GM18867 (cell line): Measurements from ENCODE around the gene NUP62.
A peak's percentile ranks its signal among the peaks of the same experiment; 100 is the strongest.
"Not testable (repeated sequence)": the region's sequence is repeated elsewhere in the genome, so short reads cannot be mapped to it uniquely, and the experiment has no call there.

ENCODE experiments used
- ATAC-seq: cut with Tn5 transposase; IDR thresholded peaks from one replicate; pipeline ENCODE4 v1.9.1; 2021; ENCODE audit warnings: mild to moderate bottlenecking, moderate library complexity; ENCODE audit not compliant: unreplicated experiment

The NUP62 gene

GRCh38 chr19:49926515-49926914 is 2.8 kb downstream of the NUP62 start:
- no peak for ATAC-seq

- no peak for ATAC-seq
These were observed 3.8 kb downstream of the NUP62 start for GRCh38 chr19:49925486-49925885.

GRCh38 chr19:49924881-49925210 is 4.5 kb downstream of the NUP62 start:
- ATAC-seq = not testable (repeated sequence)

- ATAC-seq = no peak
These were observed 5.1 kb downstream of the NUP62 start for GRCh38 chr19:49924004-49924880.

GRCh38 chr19:49923055-49924003 is 6.0 kb downstream of the NUP62 start:
- ATAC-seq = no peak

GRCh38 chr19:49921871-49922795 is 7.2 kb downstream of the NUP62 start:
- ATAC-seq = no peak

- no peak for ATAC-seq
These were observed 8.5 kb downstream of the NUP62 start for GRCh38 chr19:49920624-49921363.

- ATAC-seq = no peak
These were observed 11.2 kb downstream of the NUP62 start for GRCh38 chr19:49918089-49918488.

GRCh38 chr19:49916839-49917733 is 12.2 kb downstream of the NUP62 start:
- no peak for ATAC-seq

GRCh38 chr19:49915271-49915670 is 14.0 kb downstream of the NUP62 start:
- ATAC-seq = no peak

GRCh38 chr19:49913720-49914119 is 15.6 kb downstream of the NUP62 start:
- no peak for ATAC-seq

- ATAC-seq = no peak
These were observed 16.2 kb downstream of the NUP62 start for GRCh38 chr19:49912965-49913685.

- ATAC-seq = no peak
These were observed 17.7 kb downstream of the NUP62 start for GRCh38 chr19:49911381-49912145.

GRCh38 chr19:49910179-49910578 is 19.1 kb downstream of the NUP62 start:
- ATAC-seq = no peak

GRCh38 chr19:49908480-49909420 is 20.6 kb downstream of the NUP62 start:
- ATAC-seq = no peak

- peak; percentile 36 for ATAC-seq
These were observed 21.4 kb downstream of the NUP62 start for GRCh38 chr19:49907745-49908446.
